Activated CD8-positive, alpha-beta T cell treated with anti-CD3 and anti-CD28 coated beads for 36 hours (primary cell): ENCODE data around the gene FOXL3. TPM values are rescaled to one million over a fixed set of nuclear protein-coding genes. Genes with fewer than 3 reads are reported as not detected.

Source experiments
- ATAC-seq: fragments of 200-7000 bp; cut with Tn5 transposase; one replicate; pipeline ENCODE4 v1.10.0; 2021; ENCODE audit warnings: mild to moderate bottlenecking, moderate library complexity
- CTCF ChIA-PET: fragments of 350-600 bp; sonication (Branson Sonifier 250); formaldehyde crosslinking; loops from one replicate; lab custom pipeline; 2021; ENCODE audit warnings: antibody characterized with exemption; lab: Charles Lee
- POLR2A ChIA-PET: fragments of 350-600 bp; sonication (Branson Sonifier 250); formaldehyde crosslinking; loops from one replicate; lab custom pipeline; 2021; ENCODE audit warnings: antibody characterized with exemption; lab: Charles Lee
- DNase-seq: peaks from one replicate; pipeline ENCODE4 v3.0.0-alpha.2; 2020
- H3K27ac Mint-ChIP-seq: one replicate; pipeline ENCODE4 v1.8.0; 2021; ENCODE audit warnings: mild to moderate bottlenecking, mixed read lengths
- H3K27me3 Mint-ChIP-seq: one replicate; pipeline ENCODE4 v1.8.0; 2021; ENCODE audit warnings: mixed read lengths
- H3K36me3 Mint-ChIP-seq: one replicate; pipeline ENCODE4 v1.8.0; 2021; ENCODE audit warnings: low read depth, mixed read lengths
- H3K4me1 Mint-ChIP-seq: one replicate; pipeline ENCODE4 v1.8.0; 2021; ENCODE audit warnings: low read depth, mixed read lengths
- H3K4me3 Mint-ChIP-seq: one replicate; pipeline ENCODE4 v1.8.0; 2021; ENCODE audit warnings: mild to moderate bottlenecking, moderate library complexity, mixed read lengths
- H3K9me3 Mint-ChIP-seq: one replicate; pipeline ENCODE4 v1.8.0; 2021; ENCODE audit warnings: mixed read lengths
- intact Hi-C: fragments of 100-400 bp; cut with micrococcal nuclease; formaldehyde crosslinking; loops from one replicate; pipeline ENCODE4 v1.10.0; 2022
- total RNA-seq, 2 experiments: library from RNA; stranded (reverse); gene quantifications; one replicate each; pipeline ENCODE4 v1.2.3, GENCODE V29; 2021
- TF ChIP-seq, protein P1 (sequence below): fragments of 200-600 bp; IDR thresholded peaks from one replicate; pipeline ENCODE4 v1.8.0; 2022; ENCODE audit warnings: antibody characterized with exemption, mild to moderate bottlenecking

FOXL3 gene
- total RNA-seq, 2 experiments from 2014 or later = not detected

DNA sequence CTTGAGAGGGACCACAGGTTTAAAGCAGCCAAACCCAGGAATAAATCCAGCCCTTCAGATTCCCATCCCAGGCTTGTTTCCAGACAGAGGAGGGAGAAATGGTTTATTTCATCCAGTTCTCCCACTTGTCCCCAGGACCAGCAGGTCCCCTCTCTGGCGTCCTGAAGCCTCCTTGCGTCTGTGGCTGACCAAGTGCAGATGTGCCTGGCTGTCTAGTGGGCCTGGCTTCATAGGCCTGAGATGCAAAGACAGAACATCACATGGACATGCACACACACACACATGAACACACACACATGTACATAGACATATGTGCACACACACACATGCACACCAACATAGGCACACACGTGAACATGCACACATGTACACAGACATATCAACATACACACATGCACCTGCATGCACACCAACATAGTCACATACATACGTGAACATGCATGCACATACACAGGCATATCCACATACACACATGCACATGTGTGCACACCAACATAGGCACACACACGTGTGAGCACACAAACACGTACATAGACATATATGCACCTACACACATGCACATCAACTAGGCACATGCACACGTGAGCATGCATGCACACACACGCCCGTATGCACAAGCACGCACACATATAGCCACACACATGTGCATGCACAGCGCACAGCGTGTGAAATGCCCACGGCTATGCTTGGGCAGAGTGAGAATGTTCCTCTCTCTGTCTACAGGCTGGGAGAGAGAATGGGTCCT, 10.7 kb downstream of the FOXL3 start:
- intact Hi-C loops = no loop called here
- no peaks in the 10 kb centered on the region for H3K27me3 Mint-ChIP-seq
- DNase-seq (no peak), ATAC-seq (no peak)
- no peak overlapping the region for H3K4me3 Mint-ChIP-seq
- no peaks in the 10 kb centered on the region for H3K9me3 Mint-ChIP-seq
- H3K4me1 Mint-ChIP-seq = no peaks in the 10 kb centered on the region
- POLR2A ChIA-PET = no interaction called here
- CTCF ChIA-PET = interaction anchor here (1.1 kb wide), 1 partner anchor 118 kb away, joined by 3 read pairs; no protein-coding TSS in a partner anchor
- H3K27ac Mint-ChIP-seq = no peak overlapping the region
- TF ChIP-seq, protein P1, sequence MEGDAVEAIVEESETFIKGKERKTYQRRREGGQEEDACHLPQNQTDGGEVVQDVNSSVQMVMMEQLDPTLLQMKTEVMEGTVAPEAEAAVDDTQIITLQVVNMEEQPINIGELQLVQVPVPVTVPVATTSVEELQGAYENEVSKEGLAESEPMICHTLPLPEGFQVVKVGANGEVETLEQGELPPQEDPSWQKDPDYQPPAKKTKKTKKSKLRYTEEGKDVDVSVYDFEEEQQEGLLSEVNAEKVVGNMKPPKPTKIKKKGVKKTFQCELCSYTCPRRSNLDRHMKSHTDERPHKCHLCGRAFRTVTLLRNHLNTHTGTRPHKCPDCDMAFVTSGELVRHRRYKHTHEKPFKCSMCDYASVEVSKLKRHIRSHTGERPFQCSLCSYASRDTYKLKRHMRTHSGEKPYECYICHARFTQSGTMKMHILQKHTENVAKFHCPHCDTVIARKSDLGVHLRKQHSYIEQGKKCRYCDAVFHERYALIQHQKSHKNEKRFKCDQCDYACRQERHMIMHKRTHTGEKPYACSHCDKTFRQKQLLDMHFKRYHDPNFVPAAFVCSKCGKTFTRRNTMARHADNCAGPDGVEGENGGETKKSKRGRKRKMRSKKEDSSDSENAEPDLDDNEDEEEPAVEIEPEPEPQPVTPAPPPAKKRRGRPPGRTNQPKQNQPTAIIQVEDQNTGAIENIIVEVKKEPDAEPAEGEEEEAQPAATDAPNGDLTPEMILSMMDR = no peak
- H3K36me3 Mint-ChIP-seq = no peaks in the 10 kb centered on the region

DNA sequence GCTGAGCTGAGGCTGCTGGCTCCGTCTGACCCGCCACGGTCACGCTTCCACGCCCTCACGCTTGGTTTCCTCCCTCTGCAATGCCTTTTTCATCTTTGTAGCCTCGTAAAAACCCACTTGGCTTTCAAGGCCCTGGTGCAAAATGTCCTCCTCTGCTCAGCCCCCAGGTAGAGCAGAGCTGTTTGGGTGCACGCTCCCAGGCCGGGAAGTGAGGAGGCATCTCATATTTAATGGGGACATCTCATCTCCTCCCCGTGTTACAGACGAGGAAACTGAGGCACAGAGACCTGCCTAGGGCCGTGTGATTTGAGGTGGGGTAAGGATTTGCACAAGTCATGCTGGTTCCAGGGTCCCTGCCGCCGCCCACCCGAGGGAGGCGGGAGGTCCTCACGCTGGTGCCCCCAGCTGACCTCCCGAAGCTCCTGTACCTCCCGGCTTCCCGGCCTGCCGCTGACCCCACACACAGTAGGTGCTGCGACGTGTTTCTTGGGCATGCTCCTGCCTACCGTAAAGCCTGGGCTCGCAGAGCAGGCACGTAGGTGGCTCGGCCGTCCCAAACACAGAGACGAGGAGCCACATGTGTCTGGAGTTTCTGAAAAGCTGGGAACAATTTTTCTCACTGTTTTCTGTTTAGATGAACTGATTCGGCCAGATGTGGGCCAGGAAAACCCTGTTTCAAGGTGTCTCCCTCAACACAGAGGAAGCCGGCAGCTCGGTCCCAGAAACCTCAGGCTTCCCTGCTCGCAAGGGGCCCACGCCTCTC, 11.5 kb downstream of the FOXL3 start:
- ChIA-PET CTCF (interaction anchor here (1.1 kb wide), 1 partner anchor 117 kb away, joined by 3 read pairs; no protein-coding TSS in a partner anchor), POLR2A (no interaction called here)
- Mint-ChIP-seq H3K27ac (no peak overlapping the region), H3K4me3 (no peak overlapping the region), H3K36me3 (no peaks in the 10 kb centered on the region), H3K27me3 (no peaks in the 10 kb centered on the region), H3K9me3 (no peaks in the 10 kb centered on the region), H3K4me1 (no peaks in the 10 kb centered on the region)
- TF ChIP-seq, protein P1 = no peak
- DNase-seq = no peak
- ATAC-seq = no peak
- intact Hi-C loops = no loop called here

DNA sequence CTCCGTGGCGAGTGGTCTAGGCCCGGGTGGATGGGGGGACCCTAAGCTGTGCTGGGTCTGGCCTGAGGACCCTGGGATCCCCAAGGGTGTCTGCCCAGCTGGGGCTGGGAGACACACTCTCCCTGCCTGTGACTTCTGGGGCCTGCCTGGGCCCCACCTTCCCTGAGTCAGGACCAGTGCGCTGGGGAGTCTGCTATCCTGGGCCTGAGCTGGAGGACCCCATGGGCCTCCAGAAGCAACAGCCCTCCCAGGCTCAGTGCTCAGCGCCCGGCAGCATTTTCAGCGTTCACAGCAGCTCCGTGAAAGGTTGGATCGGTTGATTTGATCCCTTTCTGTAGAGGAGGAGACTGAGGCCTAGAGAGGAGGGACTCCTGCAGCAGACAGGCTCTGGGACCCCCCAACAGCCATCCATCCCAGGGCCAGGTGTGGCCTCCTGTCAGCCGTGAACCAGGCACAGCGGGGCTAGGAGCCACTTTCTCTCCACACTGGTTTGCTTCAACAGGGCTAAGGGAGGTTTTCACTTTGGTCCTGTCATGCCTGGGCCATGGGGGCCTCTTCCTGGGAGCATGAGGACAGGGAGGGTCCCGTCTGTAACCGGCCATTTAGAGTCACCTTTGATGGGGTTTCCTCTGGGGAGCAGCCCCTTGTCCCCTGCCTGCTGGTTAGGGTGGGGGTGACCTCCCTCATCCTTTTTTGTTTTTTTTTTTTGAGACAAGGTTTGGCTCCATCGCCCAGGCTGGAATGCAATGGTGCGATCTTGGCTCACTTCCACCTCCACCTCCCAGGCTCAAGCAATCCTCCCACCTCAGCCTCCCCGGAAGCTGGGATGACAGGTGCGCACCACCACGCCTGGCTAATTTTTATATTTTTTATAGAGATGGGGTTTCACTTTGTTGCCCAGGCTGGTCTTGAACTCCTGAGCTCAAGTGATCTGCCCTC, 12.4 kb downstream of the FOXL3 start:
- TF ChIP-seq, protein P1 = no peak
- ATAC-seq (no peak), DNase-seq (no peak)
- Mint-ChIP-seq H3K36me3 (no peaks in the 10 kb centered on the region), H3K4me3 (no peak overlapping the region), H3K27ac (no peak overlapping the region), H3K27me3 (no peaks in the 10 kb centered on the region), H3K4me1 (no peaks in the 10 kb centered on the region), H3K9me3 (no peaks in the 10 kb centered on the region)
- intact Hi-C loops = no loop called here
- CTCF ChIA-PET = interaction anchor here (1.1 kb wide), 1 partner anchor 116 kb away, joined by 3 read pairs; no protein-coding TSS in a partner anchor
- POLR2A ChIA-PET = no interaction called here

DNA sequence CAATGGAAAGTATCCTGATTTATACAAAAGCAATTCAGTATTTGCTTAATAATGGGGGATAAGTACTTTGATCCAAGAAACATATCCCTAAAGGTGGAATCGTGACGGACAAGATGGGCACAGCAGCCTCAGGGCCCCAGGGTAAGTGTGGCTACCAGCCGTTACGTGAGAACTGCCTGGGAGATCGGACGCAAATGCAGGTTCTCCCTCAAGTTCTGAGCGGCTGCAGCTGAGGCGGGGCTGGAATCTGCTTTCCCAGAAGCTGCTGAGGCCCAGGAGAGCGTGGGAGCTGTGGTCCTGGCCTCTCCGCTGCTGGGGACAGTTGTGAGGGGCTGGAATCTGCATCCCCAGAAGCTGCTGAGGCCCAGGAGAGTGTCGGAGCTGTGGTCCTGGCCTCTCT, 13.5 kb downstream of the FOXL3 start:
- intact Hi-C loops = no loop called here
- Mint-ChIP-seq H3K27me3 (no peaks in the 10 kb centered on the region), H3K9me3 (no peaks in the 10 kb centered on the region), H3K27ac (no peak overlapping the region), H3K36me3 (no peaks in the 10 kb centered on the region), H3K4me1 (no peaks in the 10 kb centered on the region), H3K4me3 (no peak overlapping the region)
- ChIA-PET CTCF (no interaction called here), POLR2A (no interaction called here)
- ATAC-seq (no peak), DNase-seq (no peak)
- TF ChIP-seq, protein P1 = no peak
